HG02763 (cell line): ENCODE data around the gene CNTNAP5.
"Not testable (repeated sequence)": the region's sequence is repeated elsewhere in the genome, so short reads cannot be mapped to it uniquely, and the experiment has no call there.

Experiments used
- ATAC-seq: cut with Tn5 transposase; IDR thresholded peaks from one replicate; pipeline ENCODE4 v1.9.1; 2021; ENCODE audit warnings: mild to moderate bottlenecking, moderate library complexity; ENCODE audit not compliant: unreplicated experiment

The CNTNAP5 gene

GRCh38 chr2:124402274-124402673 lies 377.2 kb downstream of the CNTNAP5 start:
- ATAC-seq: no peak

DNA sequence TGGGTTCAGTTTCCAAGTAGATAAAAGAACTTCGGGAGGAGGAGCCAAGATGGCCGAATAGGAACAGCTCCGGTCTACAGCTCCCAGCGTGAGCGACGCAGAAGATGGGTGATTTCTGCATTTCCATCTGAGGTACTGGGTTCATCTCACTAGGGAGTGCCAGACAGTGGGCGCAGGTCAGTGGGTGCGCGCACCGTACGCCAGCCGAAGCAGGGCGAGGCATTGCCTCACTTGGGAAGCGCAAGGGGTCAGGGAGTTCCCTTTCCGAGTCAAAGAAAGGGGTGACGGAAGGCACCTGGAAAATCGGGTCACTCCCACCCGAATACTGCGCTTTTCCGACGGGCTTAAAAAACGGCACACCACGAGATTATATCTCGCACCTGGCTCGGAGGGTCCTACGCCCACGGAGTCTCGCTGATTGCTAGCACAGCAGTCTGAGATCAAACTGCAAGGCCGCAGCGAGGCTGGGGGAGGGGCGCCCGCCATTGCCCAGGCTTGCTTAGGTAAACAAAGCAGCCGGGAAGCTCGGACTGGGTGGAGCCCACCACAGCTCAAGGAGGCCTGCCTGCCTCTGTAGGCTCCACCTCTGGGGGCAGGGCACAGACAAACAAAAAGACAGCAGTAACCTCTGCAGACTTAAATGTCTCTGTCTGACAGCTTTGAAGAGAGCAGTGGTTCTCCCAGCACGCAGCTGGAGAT lies 382.9 kb downstream of the CNTNAP5 start:
- not testable (repeated sequence) for ATAC-seq

DNA sequence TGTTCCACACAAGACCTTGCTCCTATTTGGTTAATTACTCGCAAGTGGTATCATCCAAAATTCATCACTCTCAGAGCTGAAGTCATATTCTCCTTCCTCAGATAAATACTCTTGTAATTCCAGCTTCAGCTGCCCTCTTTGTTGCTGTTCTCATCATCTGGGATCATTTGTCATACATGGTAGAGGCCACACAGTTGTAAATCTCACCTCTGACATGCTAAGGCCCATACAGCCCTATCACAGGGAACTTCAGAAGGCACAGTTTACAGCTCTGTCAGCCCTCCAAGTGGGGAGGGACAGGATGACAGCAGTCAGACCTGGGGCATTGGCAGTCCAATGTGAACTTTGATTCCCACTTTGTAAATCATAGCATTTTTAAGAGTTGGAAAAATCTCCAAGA lies 399.0 kb downstream of the CNTNAP5 start:
- no peak for ATAC-seq

- no peak for ATAC-seq
Measured at GRCh38 chr2:124426122-124426521, 401.0 kb downstream of the CNTNAP5 start.

- no peak for ATAC-seq
Measured at GRCh38 chr2:124426625-124427024, 401.5 kb downstream of the CNTNAP5 start.

DNA sequence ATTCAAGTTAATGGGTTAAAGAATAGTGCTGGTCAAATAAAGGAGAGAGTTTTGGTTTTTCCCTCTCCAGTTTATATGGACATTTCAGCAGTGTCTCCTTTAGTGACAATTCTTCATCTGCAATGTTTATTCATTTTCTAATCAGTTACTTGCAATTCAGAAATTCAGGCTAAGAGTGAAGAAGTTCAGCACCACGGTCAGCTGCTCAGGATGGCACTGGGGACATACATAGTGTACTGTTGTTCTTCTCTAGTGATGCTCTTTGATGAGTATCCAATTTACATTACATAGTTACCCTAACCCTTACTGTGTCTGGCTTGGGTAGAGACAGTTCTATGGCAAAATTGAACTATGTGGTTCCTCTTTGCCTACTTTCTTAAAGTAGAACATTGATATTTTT lies 412.7 kb downstream of the CNTNAP5 start:
- ATAC-seq: no peak

GRCh38 chr2:124450481-124450880 lies 425.4 kb downstream of the CNTNAP5 start:
- ATAC-seq: no peak

- ATAC-seq: no peak
Measured at GRCh38 chr2:124476291-124476690, 451.2 kb downstream of the CNTNAP5 start.

- ATAC-seq: no peak
Measured at GRCh38 chr2:124478761-124479160, 453.7 kb downstream of the CNTNAP5 start.

GRCh38 chr2:124480958-124481357 lies 455.9 kb downstream of the CNTNAP5 start:
- no peak for ATAC-seq

DNA sequence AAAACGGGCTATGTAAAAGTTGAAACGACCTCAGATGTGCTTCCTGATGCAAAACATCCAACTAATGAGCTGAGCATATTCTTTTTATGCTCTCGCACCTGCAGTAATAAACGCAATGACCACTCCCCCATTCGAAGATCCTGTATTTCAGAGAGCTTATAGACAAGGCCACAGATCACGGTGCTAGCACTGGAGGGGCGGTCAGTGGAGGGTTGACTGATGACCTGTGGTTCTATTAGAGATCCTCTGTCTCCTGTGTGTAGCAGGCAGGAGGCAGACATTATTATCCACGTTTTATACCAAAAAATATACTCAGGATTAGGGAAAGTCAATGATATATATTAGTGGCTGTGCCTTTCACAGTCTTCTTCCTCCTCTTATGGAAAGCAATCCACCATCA lies 457.0 kb downstream of the CNTNAP5 start:
- ATAC-seq: no peak

- no peak for ATAC-seq
Measured at GRCh38 chr2:124482551-124482950, 457.5 kb downstream of the CNTNAP5 start.

DNA sequence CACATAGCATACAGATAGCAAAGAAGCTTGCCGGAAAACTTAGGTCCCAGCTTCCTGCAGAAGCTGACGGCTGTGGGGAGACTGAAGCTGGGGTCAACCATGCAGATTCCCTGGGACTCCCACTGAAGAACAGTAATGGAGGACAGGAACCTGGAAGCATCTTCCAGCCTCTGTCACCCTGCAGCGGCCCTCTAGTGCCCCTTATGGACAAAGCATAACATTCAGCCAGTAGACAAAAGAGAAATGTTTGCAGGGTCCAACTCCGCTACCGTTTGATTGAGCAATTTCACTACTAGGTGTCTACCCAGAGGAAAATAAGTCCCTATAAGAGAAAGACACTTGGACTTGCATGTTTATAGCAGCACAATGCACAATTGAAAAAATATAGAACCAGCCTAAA lies 460.6 kb downstream of the CNTNAP5 start:
- ATAC-seq: no peak

DNA sequence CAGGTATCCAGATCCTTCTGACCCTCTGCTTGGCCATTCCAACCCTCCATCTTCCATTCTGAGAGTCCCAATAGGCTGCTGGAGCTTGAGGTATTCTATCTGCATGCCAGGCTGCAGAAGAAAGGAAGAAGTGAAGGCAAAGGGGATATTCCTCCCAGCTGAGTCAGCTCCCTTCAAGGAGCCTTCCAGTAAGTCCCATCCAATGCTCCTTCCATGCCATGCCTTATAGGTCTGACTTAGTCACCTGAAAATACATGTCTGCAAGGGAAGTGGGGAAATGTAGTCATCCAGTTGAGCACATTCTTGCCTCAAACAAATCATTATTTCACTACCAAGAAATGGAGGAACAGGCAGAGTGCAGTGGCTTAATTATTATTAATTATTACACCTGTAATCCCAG lies 464.6 kb downstream of the CNTNAP5 start:
- ATAC-seq: no peak

DNA sequence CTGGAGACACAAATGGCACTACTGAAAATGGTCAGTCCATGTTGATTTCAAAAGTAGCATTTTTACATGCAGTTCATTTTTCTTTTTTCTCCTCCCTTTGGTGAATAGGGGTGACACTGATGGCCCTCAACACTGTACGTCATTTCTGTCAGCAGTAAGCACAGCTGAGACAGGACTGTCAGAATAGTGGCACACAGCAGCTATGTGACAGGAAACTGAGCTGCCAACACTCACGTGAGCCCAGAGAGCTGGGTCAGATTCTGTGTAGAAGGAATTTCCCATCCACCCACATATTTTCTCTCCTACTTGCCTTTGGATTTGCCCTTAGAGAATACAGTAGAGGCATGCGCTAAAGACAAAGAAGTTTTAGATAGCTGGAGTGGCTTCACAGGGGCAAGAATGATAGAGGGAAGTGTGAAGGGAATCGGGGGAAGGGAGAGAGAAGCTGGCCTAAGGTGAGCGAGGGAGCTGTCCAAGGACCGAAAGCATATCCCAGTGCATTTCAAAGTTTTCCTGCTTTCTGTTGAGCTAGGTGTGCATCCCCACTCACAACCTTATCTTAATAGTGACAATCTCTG lies 476.6 kb downstream of the CNTNAP5 start:
- no peak for ATAC-seq

DNA sequence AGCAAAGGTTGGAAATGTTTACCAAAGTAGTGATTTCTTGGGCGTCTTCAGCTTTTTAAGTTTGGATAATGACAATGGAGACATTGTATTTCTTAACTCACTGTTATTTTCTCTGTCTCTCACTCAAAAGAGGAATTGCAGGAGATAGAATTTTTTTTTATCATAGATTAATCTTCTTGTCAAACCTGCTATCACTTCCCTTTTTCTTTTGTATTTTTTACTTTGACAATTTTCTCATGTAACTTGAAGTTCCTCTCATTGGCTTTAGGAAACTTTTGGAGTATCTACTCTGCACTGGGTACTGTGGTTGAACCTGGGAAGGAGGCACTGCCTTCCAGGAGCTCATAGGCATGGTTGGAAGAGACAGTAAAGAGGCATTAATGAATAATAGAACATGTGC lies 489.1 kb downstream of the CNTNAP5 start:
- no peak for ATAC-seq

- ATAC-seq: no peak
Measured at GRCh38 chr2:124520953-124521352, 495.9 kb downstream of the CNTNAP5 start.

GRCh38 chr2:124523096-124523495 lies 498.0 kb downstream of the CNTNAP5 start:
- no peak for ATAC-seq

DNA sequence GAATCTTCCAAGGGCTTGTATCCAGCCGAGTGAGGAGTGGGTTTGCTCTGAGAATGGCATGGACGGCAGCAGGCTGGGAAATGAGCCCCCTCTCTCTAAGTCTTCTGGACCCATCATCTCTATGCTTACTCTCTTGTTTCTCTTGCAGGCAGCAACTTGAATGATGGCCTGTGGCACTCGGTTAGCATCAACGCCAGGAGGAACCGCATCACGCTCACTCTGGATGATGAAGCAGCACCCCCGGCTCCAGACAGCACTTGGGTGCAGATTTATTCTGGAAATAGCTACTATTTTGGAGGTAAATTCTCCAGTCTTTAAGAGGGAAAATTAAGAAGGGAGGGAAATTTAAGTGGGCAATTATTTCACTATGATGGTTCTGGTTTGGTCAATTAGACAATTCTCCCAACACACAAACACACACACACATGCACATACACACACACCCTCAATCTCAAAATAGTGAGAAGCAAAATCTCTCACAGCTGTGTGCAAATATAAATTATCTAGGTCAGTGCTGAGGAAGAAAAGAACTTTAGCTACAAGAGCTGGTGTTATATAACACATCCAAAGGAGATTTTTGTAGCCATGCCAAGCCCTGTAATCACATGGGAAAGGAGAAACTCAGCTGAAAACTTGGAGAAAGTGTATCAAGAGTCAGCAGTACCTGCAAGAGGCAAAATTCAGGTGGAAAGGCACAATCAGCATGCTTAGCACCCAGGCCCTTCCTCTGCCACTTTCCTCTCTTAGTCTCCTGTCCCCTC lies 499.2 kb downstream of the CNTNAP5 start:
- ATAC-seq: no peak

GRCh38 chr2:124526221-124526620 lies 501.1 kb downstream of the CNTNAP5 start:
- no peak for ATAC-seq

DNA sequence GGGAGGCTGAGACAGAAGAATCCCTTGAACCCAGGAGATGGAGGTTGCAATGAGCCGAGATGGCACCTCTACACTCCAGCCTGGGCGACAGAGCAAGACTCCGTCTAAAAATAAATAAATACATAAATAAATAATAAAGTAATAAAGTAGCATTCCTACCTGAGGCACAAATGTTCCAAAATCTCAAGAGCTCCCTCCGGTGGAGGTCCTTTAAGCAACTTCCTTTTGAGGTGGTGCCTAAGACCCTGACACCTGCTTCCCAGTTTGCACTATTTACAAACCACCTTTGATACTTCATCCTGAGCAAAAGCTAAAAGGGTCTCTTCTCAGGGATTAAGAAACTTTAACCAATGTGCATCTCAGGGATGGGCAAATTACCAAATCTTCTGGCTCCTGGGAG lies 505.1 kb downstream of the CNTNAP5 start:
- ATAC-seq: no peak
